ENCODE data around the gene KBTBD3. TPM values are rescaled to one million over a fixed set of nuclear protein-coding genes. Genes with fewer than 3 reads are reported as not detected.
A peak's percentile ranks its signal among the peaks of the same experiment; 100 is the strongest.

Gene KBTBD3
- total and polyA plus RNA-seq, 2 experiments from 2014 or later: 1.9 to 13.7 TPM

GRCh38 chr11:106088896-106089295 is 11.7 kb upstream of the KBTBD3 start:
- Mint-ChIP-seq H3K4me3 (no peak overlapping the region), H3K27ac (peak overlapping the region; percentile 12; the same call in 1 of the 2 replicates), H3K36me3 (ENCODE audit: low read depth) (peaks cover 69% of the 10 kb centered on the region), H3K9me3 (no peaks in the 10 kb centered on the region), H3K27me3 (ENCODE audit: insufficient read depth, low read depth, poor library complexity) (no peaks in the 10 kb centered on the region), H3K4me1 (peaks cover 15% of the 10 kb centered on the region)
- H3K27ac ChIP-seq (ENCODE audit: low read depth): no peak overlapping the region
- peaks cover 17% of the 10 kb centered on the region; the same call in 1 of the 2 replicates for H3K36me3 ChIP-seq (ENCODE audit: insufficient read depth)
- H3K4me2 ChIP-seq: no peak overlapping the region
- H3K4me3 ChIP-seq: no peak overlapping the region
- DNase-seq (ENCODE audit: low spot score) (no peak), ATAC-seq (no peak)
- peaks cover 14% of the 10 kb centered on the region; the same call in 1 of the 2 replicates for H4K20me1 ChIP-seq (replicated peaks; ENCODE audit: insufficient read depth)
- H3K27me3 ChIP-seq (ENCODE audit: insufficient read depth): no peaks in the 10 kb centered on the region
- H3F3A ChIP-seq (replicated peaks; ENCODE audit: low read depth): no peaks in the 10 kb centered on the region
- H2AFZ ChIP-seq: no peak overlapping the region
- no peaks in the 10 kb centered on the region; the same call in 1 of the 2 replicates for H3K4me1 ChIP-seq (ENCODE audit: insufficient read depth)
- TF ChIP-seq REST (IDR thresholded peaks at IDR 0.05; ENCODE audit: unreplicated experiment) (no peak), STAT1 (IDR thresholded peaks at IDR 0.05; ENCODE audit: unreplicated experiment) (no peak), CREB1 (CRISPR knock-in tag; IDR thresholded peaks at IDR 0.05; ENCODE audit: low read depth) (no peak), ZNF114 (CRISPR knock-in tag; IDR thresholded peaks at IDR 0.05) (no peak), ZNF462 (CRISPR knock-in tag; IDR thresholded peaks at IDR 0.05) (no peak)
- H3K9me2 ChIP-seq (ENCODE audit: insufficient read depth): no peaks in the 10 kb centered on the region
- peaks cover 80% of the 10 kb centered on the region for H3K79me2 ChIP-seq (replicated peaks; ENCODE audit: insufficient read depth)
